Peyer's patch (tissue), 4 donors: ENCODE data around the gene ZNF160.
"Not testable (repeated sequence)": the region's sequence is repeated elsewhere in the genome, so short reads cannot be mapped to it uniquely, and the experiment has no call there.

ENCODE experiments used
- POLR2A ChIP-seq, 2 donors: fragments of 450-650 bp; IDR thresholded peaks; one replicate each; pipeline ENCODE4 v1.5.1; 2017; ENCODE audit warnings: antibody characterized with exemption in 2 of 2, mild to moderate bottlenecking in 2 of 2, moderate library complexity in 2 of 2
- TF ChIP-seq, protein P1 (sequence below), 6 experiments: fragments of 450-650 bp in 4 of 6; fragments of 200-600 bp in 2 of 6; sonication (generic) in 1 of 6; IDR thresholded peaks; one replicate each; pipeline ENCODE4 v1.5.1; 2017 to 2019; ENCODE audit warnings: antibody characterized with exemption in 6 of 6, mild to moderate bottlenecking in 3 of 6, moderate library complexity in 1 of 6

- TF ChIP-seq, protein P1, sequence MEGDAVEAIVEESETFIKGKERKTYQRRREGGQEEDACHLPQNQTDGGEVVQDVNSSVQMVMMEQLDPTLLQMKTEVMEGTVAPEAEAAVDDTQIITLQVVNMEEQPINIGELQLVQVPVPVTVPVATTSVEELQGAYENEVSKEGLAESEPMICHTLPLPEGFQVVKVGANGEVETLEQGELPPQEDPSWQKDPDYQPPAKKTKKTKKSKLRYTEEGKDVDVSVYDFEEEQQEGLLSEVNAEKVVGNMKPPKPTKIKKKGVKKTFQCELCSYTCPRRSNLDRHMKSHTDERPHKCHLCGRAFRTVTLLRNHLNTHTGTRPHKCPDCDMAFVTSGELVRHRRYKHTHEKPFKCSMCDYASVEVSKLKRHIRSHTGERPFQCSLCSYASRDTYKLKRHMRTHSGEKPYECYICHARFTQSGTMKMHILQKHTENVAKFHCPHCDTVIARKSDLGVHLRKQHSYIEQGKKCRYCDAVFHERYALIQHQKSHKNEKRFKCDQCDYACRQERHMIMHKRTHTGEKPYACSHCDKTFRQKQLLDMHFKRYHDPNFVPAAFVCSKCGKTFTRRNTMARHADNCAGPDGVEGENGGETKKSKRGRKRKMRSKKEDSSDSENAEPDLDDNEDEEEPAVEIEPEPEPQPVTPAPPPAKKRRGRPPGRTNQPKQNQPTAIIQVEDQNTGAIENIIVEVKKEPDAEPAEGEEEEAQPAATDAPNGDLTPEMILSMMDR (IDR thresholded peaks at IDR 0.05), result not testable (repeated sequence)
- not testable (repeated sequence) for TF ChIP-seq POLR2A (IDR thresholded peaks at IDR 0.05)
These were observed 4.7 kb downstream of the ZNF160 start for GRCh38 chr19:53098570-53098969.
